Cardiac muscle cell (in vitro differentiated cells and primary cell): ENCODE data around the gene BRD1. TPM values are rescaled to one million over a fixed set of nuclear protein-coding genes. Genes with fewer than 3 reads are reported as not detected.

Source experiments
- DNase-seq, 2 donors: peaks; one replicate each; pipeline versions ENCODE4 v3.0.0 to v3.0.0-alpha.2; 2010 to 2017; ENCODE audit warnings: low read depth in 1 of 2, low spot score in 1 of 2
- H3K27ac ChIP-seq: fragments of 200-600 bp; sonication (generic); 2 replicates; pipeline ENCODE4 v1.5.1; 2016
- H3K27me3 ChIP-seq: fragments of 200-600 bp; sonication (generic); 2 replicates; pipeline ENCODE4 v1.6.0; 2016; ENCODE audit warnings: control low read depth
- H3K36me3 ChIP-seq: fragments of 200-600 bp; sonication (generic); 2 replicates; pipeline ENCODE4 v1.5.1; 2016; ENCODE audit warnings: control low read depth
- H3K4me1 ChIP-seq: fragments of 200-600 bp; sonication (generic); 2 replicates; pipeline ENCODE4 v1.8.1; 2017; ENCODE audit warnings: low read depth, mild to moderate bottlenecking, mixed run types
- H3K4me3 ChIP-seq: fragments of 200-600 bp; sonication (generic); 2 replicates; pipeline ENCODE4 v1.5.1; 2016; ENCODE audit warnings: mild to moderate bottlenecking
- H3K9me3 ChIP-seq: fragments of 200-600 bp; sonication (generic); 2 replicates; pipeline ENCODE4 v1.5.1; 2017; ENCODE audit warnings: low read depth, mild to moderate bottlenecking, control low read depth
- CTCF ChIP-seq: IDR thresholded peaks from 2 replicates; pipeline ENCODE4 v1.5.1; 2012; ENCODE audit warnings: low read depth, mild to moderate bottlenecking, low read length
- polyA plus RNA-seq: library from polyadenylated mRNA; unstranded; fragments of >200 nt; fragmentation: Nextera tagmentation; extraction: Ambion mirVana; gene quantifications from 2 replicates; pipeline ENCODE4 v1.2.1, GENCODE V29; 2016
- total RNA-seq: library from RNA; depleted of rRNA; stranded (reverse); fragments of >200 nt; gene quantifications from 2 replicates; pipeline ENCODE4 v1.2.3, GENCODE V29; 2016

The BRD1 gene
- total and polyA plus RNA-seq, 2 experiments from 2014 or later: 25.8 to 40.9 TPM

- no peak overlapping the region for H3K27ac ChIP-seq
- H3K9me3 ChIP-seq: no peaks in the 10 kb centered on the region
- no peak for DNase-seq
- peaks cover 5% of the 10 kb centered on the region for H3K36me3 ChIP-seq
- H3K4me1 ChIP-seq: no peaks in the 10 kb centered on the region
- TF ChIP-seq CTCF: no peak
- H3K4me3 ChIP-seq: no peak overlapping the region
- no peaks in the 10 kb centered on the region for H3K27me3 ChIP-seq
Measured at GRCh38 chr22:49803134-49803533, 24.5 kb downstream of the BRD1 start.

- no peak for TF ChIP-seq CTCF
- Histone ChIP-seq H3K4me3 (no peak overlapping the region), H3K36me3 (peaks cover 19% of the 10 kb centered on the region), H3K27ac (peak overlapping the region; percentile 21), H3K4me1 (no peaks in the 10 kb centered on the region), H3K27me3 (no peaks in the 10 kb centered on the region), H3K9me3 (no peaks in the 10 kb centered on the region)
- DNase-seq: no peak
Measured at GRCh38 chr22:49801391-49802060, 26.1 kb downstream of the BRD1 start.

GRCh38 chr22:49800408-49801238, 27.1 kb downstream of the BRD1 start:
- Histone ChIP-seq H3K4me3 (no peak overlapping the region), H3K4me1 (no peaks in the 10 kb centered on the region), H3K27ac (peak overlapping the region; percentile 19), H3K27me3 (no peaks in the 10 kb centered on the region), H3K36me3 (peaks cover 24% of the 10 kb centered on the region), H3K9me3 (no peaks in the 10 kb centered on the region)
- no peak for TF ChIP-seq CTCF
- no peak for DNase-seq

GRCh38 chr22:49799431-49800075, 28.1 kb downstream of the BRD1 start:
- no peak for DNase-seq
- Histone ChIP-seq H3K27ac (no peak overlapping the region), H3K27me3 (no peaks in the 10 kb centered on the region), H3K9me3 (no peaks in the 10 kb centered on the region), H3K36me3 (peaks cover 28% of the 10 kb centered on the region), H3K4me1 (no peaks in the 10 kb centered on the region), H3K4me3 (no peak overlapping the region)
- TF ChIP-seq CTCF: no peak

GRCh38 chr22:49798486-49799151, 29.1 kb downstream of the BRD1 start:
- DNase-seq: no peak
- no peaks in the 10 kb centered on the region for H3K4me1 ChIP-seq
- H3K27ac ChIP-seq: no peak overlapping the region
- TF ChIP-seq CTCF: no peak
- no peak overlapping the region for H3K4me3 ChIP-seq
- H3K9me3 ChIP-seq: no peaks in the 10 kb centered on the region
- peaks cover 38% of the 10 kb centered on the region for H3K36me3 ChIP-seq
- H3K27me3 ChIP-seq: no peaks in the 10 kb centered on the region
